SK-N-SH treated with all-trans-retinoic acid at 6 μM for 48 hours (cell line): ENCODE data around the gene ZDHHC20.

Experiments
- ATAC-seq: fragments of 200-7000 bp; cut with Tn5 transposase; 3 replicates; pipeline ENCODE4 v1.9.1; 2020; ENCODE audit warnings: mild to moderate bottlenecking, moderate library complexity
- ARNTL ChIP-seq: fragments of 450-650 bp; formaldehyde crosslinking; IDR thresholded peaks from 2 replicates; pipeline ENCODE4 v1.5.0; 2020; ENCODE audit warnings: low read depth, mild to moderate bottlenecking, moderate library complexity, borderline replicate concordance
- BACH2 ChIP-seq: fragments of 250-450 bp; sonication (Bioruptor Pico); IDR thresholded peaks from 2 replicates; pipeline ENCODE4 v1.9.0; 2021; ENCODE audit warnings: mild to moderate bottlenecking, borderline replicate concordance
- CSDC2 ChIP-seq: fragments of 250-450 bp; sonication (Bioruptor Pico); IDR thresholded peaks from 2 replicates; pipeline ENCODE4 v1.5.0; 2020; ENCODE audit warnings: mild to moderate bottlenecking, moderate library complexity
- GLIS3 ChIP-seq: fragments of 250-450 bp; sonication (Bioruptor Pico); IDR thresholded peaks from 2 replicates; pipeline ENCODE4 v1.5.0; 2020; ENCODE audit warnings: mild to moderate bottlenecking, moderate library complexity
- ISL1 ChIP-seq: fragments of 250-450 bp; sonication (Bioruptor Pico); IDR thresholded peaks from 2 replicates; pipeline ENCODE4 v2.1.2; 2022; ENCODE audit warnings: mild to moderate bottlenecking, moderate library complexity
- OSR1 ChIP-seq: fragments of 250-450 bp; sonication (Bioruptor Pico); IDR thresholded peaks from 2 replicates; pipeline ENCODE4 v1.8.0; 2022; ENCODE audit warnings: moderate library complexity, mild to moderate bottlenecking, inconsistent platforms
- POU6F1 ChIP-seq: fragments of 250-450 bp; sonication (Bioruptor Pico); IDR thresholded peaks from 2 replicates; pipeline ENCODE4 v1.8.0; 2021; ENCODE audit warnings: low read depth, mild to moderate bottlenecking, moderate library complexity, borderline replicate concordance
- PPARA ChIP-seq: fragments of 250-450 bp; sonication (Bioruptor Pico); IDR thresholded peaks from 2 replicates; pipeline ENCODE4 v1.5.0; 2020; ENCODE audit warnings: mild to moderate bottlenecking, borderline replicate concordance
- RARB ChIP-seq: fragments of 250-450 bp; sonication (Bioruptor Pico); IDR thresholded peaks from 2 replicates; pipeline ENCODE4 v1.8.0; 2021; ENCODE audit warnings: mild to moderate bottlenecking, moderate library complexity
- SNAI2 ChIP-seq: fragments of 250-450 bp; sonication (Bioruptor Pico); IDR thresholded peaks from 2 replicates; pipeline ENCODE4 v1.5.0; 2020; ENCODE audit warnings: mild to moderate bottlenecking, moderate library complexity
- TCF4 ChIP-seq: fragments of 250-450 bp; sonication (Bioruptor Pico); IDR thresholded peaks from 2 replicates; pipeline ENCODE4 v1.8.0; 2021; ENCODE audit warnings: mild to moderate bottlenecking, moderate library complexity, borderline replicate concordance
- TSHZ2 ChIP-seq: fragments of 250-450 bp; sonication (Bioruptor Pico); IDR thresholded peaks from 2 replicates; pipeline ENCODE4 v1.5.0; 2020; ENCODE audit warnings: mild to moderate bottlenecking, moderate library complexity
- ZFP3 ChIP-seq: fragments of 250-450 bp; sonication (Bioruptor Pico); IDR thresholded peaks from 2 replicates; pipeline ENCODE4 v1.5.0; 2020; ENCODE audit warnings: mild to moderate bottlenecking, moderate library complexity
- ZFP30 ChIP-seq: fragments of 450-650 bp; formaldehyde crosslinking; IDR thresholded peaks from 2 replicates; pipeline ENCODE4 v1.5.0; 2022; ENCODE audit warnings: mild to moderate bottlenecking, moderate library complexity
- ZNF565 ChIP-seq: fragments of 450-650 bp; formaldehyde crosslinking; conservative IDR thresholded peaks from 2 replicates; pipeline ENCODE4 v1.5.0; 2020; ENCODE audit warnings: low read depth, mild to moderate bottlenecking, moderate library complexity
- ZNF70 ChIP-seq: fragments of 450-650 bp; formaldehyde crosslinking; IDR thresholded peaks from 2 replicates; pipeline ENCODE4 v1.5.0; 2020; ENCODE audit warnings: mild to moderate bottlenecking, moderate library complexity
- ZNF8 ChIP-seq: fragments of 450-650 bp; formaldehyde crosslinking; IDR thresholded peaks from 2 replicates; pipeline ENCODE4 v1.5.0; 2020; ENCODE audit warnings: mild to moderate bottlenecking, moderate library complexity
- TF ChIP-seq, protein P1 (sequence below): fragments of 250-450 bp; sonication (Bioruptor Pico); IDR thresholded peaks from 2 replicates; pipeline ENCODE4 v1.5.1; 2020; ENCODE audit warnings: low read depth, mild to moderate bottlenecking, moderate library complexity
- TF ChIP-seq, protein P2 (sequence below): fragments of 250-450 bp; sonication (Bioruptor Pico); IDR thresholded peaks from 2 replicates; pipeline ENCODE4 v1.8.0; 2020; ENCODE audit warnings: mild to moderate bottlenecking, moderate library complexity, borderline replicate concordance
- TF ChIP-seq, protein P3 (sequence below): fragments of 250-450 bp; sonication (Bioruptor Pico); IDR thresholded peaks from 2 replicates; pipeline ENCODE4 v1.5.1; 2021; ENCODE audit warnings: mild to moderate bottlenecking, moderate library complexity

Gene ZDHHC20

DNA sequence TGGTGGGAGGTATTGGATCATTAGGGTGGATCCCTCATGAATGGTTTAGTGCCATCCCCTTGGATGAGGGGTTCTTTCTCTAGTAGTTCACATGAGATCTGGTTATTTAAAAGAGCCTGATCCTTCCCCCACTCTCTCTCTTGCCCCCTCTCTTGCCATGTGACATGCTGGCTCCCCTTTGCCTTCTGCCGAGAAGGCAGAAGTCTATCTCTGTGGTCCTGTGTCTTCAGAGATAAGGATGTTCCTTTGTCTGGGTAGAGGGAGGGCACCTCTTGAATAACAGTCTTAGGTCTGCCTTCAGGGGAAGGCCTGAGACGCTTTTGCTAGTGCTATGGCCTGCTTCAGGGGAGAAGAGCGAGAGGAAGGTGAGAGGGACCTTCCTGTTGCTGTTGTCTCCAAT lies 2.0 kb upstream of the ZDHHC20 start:
- TF ChIP-seq GLIS3 (no peak), ZNF8 (CRISPR knock-in tag) (no peak), ZNF565 (no peak), ZFP30 (CRISPR knock-in tag) (no peak), ZFP3 (no peak), ISL1 (no peak), RARB (CRISPR knock-in tag) (no peak), SNAI2 (CRISPR knock-in tag) (no peak), OSR1 (no peak)
- TF ChIP-seq, protein P1, sequence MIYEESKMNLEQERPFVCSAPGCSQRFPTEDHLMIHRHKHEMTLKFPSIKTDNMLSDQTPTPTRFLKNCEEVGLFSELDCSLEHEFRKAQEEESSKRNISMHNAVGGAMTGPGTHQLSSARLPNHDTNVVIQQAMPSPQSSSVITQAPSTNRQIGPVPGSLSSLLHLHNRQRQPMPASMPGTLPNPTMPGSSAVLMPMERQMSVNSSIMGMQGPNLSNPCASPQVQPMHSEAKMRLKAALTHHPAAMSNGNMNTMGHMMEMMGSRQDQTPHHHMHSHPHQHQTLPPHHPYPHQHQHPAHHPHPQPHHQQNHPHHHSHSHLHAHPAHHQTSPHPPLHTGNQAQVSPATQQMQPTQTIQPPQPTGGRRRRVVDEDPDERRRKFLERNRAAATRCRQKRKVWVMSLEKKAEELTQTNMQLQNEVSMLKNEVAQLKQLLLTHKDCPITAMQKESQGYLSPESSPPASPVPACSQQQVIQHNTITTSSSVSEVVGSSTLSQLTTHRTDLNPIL (CRISPR knock-in tag) = no peak
- ATAC-seq = no peak

DNA sequence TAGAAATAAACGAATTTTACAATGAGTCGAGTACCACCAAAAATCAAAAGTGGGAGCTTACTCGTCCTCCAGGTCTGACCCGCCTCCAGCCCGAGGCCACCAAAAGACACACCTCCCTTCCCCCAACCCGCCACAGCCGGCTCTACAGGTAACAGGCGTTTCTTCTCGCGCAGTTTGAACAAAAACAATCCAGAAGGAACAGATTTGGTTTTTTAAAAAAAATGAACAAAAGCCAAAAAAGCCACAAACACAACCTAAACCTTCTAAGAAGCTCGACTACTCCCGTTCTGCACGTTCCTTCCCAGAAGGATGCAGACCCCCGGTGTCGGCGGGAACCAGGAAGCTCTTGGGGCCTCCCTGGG lies 671 bp downstream of the ZDHHC20 start:
- peak; percentile 50 for ATAC-seq

GRCh38 chr13:21453387-21454081 lies 5.6 kb downstream of the ZDHHC20 start:
- no peak for TF ChIP-seq ZNF70 (CRISPR knock-in tag)
- no peak for TF ChIP-seq ZFP3
- no peak for TF ChIP-seq POU6F1 (CRISPR knock-in tag)
- no peak for TF ChIP-seq PPARA
- TF ChIP-seq GLIS3 = no peak
- TF ChIP-seq ARNTL (CRISPR knock-in tag) = no peak
- no peak for TF ChIP-seq ZNF565
- no peak for TF ChIP-seq BACH2 (CRISPR knock-in tag)
- TF ChIP-seq RARB (CRISPR knock-in tag) = no peak
- TF ChIP-seq, all 23 proteins: peak for 0
- no peak for ATAC-seq

More for the DNA sequence above, 671 bp downstream of the ZDHHC20 start:
- TF ChIP-seq, protein P2, sequence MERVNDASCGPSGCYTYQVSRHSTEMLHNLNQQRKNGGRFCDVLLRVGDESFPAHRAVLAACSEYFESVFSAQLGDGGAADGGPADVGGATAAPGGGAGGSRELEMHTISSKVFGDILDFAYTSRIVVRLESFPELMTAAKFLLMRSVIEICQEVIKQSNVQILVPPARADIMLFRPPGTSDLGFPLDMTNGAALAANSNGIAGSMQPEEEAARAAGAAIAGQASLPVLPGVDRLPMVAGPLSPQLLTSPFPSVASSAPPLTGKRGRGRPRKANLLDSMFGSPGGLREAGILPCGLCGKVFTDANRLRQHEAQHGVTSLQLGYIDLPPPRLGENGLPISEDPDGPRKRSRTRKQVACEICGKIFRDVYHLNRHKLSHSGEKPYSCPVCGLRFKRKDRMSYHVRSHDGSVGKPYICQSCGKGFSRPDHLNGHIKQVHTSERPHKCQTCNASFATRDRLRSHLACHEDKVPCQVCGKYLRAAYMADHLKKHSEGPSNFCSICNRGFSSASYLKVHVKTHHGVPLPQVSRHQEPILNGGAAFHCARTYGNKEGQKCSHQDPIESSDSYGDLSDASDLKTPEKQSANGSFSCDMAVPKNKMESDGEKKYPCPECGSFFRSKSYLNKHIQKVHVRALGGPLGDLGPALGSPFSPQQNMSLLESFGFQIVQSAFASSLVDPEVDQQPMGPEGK (CRISPR knock-in tag) = no peak
- TF ChIP-seq ZNF8 (CRISPR knock-in tag) (no peak), RARB (CRISPR knock-in tag) (no peak), SNAI2 (CRISPR knock-in tag) (no peak), ISL1 (no peak), ZNF70 (CRISPR knock-in tag) (no peak)

- no peak for TF ChIP-seq RARB (CRISPR knock-in tag)
- TF ChIP-seq TSHZ2 (CRISPR knock-in tag) = no peak
- TF ChIP-seq BACH2 (CRISPR knock-in tag) = no peak
- no peak for TF ChIP-seq ZNF70 (CRISPR knock-in tag)
- no peak for TF ChIP-seq CSDC2 (CRISPR knock-in tag)
- TF ChIP-seq, protein P3, sequence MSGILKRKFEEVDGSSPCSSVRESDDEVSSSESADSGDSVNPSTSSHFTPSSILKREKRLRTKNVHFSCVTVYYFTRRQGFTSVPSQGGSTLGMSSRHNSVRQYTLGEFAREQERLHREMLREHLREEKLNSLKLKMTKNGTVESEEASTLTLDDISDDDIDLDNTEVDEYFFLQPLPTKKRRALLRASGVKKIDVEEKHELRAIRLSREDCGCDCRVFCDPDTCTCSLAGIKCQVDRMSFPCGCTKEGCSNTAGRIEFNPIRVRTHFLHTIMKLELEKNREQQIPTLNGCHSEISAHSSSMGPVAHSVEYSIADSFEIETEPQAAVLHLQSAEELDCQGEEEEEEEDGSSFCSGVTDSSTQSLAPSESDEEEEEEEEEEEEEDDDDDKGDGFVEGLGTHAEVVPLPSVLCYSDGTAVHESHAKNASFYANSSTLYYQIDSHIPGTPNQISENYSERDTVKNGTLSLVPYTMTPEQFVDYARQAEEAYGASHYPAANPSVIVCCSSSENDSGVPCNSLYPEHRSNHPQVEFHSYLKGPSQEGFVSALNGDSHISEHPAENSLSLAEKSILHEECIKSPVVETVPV (CRISPR knock-in tag) = no peak
- TF ChIP-seq ZNF8 (CRISPR knock-in tag) = no peak
- TF ChIP-seq TCF4 = no peak
- no peak for TF ChIP-seq ISL1
- no peak for TF ChIP-seq GLIS3
- no peak for ATAC-seq
Measured at GRCh38 chr13:21450936-21451335, 8.2 kb downstream of the ZDHHC20 start.
